SH-SY5Y (cell line): Measurements from ENCODE around the gene SLC6A11.

Experiments
- GATA2 ChIP-seq: IDR thresholded peaks from 2 replicates; pipeline ENCODE4 v1.6.1; 2011; ENCODE audit warnings: mild to moderate bottlenecking, low read depth, low read length
- GATA3 ChIP-seq: IDR thresholded peaks from 2 replicates; pipeline ENCODE4 v1.6.1; 2011; ENCODE audit warnings: low read depth, mild to moderate bottlenecking, low read length, moderate library complexity

DNA sequence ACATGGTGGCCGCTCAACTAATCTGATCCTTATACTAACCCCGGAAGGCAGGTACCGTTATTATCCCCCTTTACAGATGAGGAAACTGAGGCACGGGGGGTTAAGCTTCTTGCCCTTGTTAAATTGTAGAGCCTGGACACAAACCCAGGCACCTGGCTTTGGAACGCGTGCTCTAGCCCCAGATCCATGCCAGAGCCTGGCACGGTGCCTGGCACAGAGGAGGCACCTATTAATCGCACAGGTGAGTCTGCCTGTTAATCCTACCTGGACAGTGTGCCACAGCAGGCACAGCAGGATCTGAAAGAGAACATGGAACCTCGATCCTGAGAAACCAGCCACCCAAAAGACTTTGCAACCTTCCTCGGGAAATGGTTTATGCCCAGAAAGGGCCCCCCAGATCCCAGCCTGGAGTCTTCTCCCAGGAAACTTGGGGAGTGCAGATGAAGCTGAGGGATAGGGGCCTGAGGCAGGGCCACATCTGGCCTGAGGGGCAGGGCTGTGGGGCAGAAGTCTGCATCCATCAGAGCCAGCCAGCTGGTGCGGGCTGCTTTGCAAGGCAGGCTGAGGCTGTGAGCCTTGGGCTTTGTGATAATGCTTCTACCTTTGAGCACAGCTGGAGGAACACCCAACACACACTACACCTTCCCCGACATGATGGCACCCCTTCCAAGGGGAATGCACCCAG, 121.3 kb downstream of the SLC6A11 start:
- no peak for TF ChIP-seq GATA2
- no peak for TF ChIP-seq GATA3
